HG03139 (cell line): ENCODE data around the gene SRGAP3.

Experiments
- ATAC-seq: cut with Tn5 transposase; IDR thresholded peaks from one replicate; pipeline ENCODE4 v1.9.1; 2021; ENCODE audit not compliant: unreplicated experiment

Gene SRGAP3

DNA sequence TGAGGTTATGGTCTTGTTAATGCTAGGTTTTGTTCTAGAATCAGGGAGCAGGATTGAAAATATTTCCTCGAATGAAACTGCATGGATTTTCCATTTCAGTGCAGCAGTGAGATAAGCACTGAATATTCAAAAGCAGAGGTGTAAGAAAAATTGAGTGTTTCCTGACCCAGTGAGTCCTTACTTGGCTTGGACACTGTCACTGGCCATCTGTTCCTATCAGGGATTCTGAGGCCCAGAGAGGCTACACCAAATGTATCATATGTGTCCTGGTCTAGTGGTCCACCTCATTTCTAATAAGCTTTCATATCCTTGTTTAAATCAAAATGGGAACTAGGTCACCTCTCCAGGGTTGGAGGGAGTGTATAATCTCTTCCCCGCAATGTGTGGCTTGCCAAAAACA lies 225.1 kb downstream of the SRGAP3 start:
- no peak for ATAC-seq

DNA sequence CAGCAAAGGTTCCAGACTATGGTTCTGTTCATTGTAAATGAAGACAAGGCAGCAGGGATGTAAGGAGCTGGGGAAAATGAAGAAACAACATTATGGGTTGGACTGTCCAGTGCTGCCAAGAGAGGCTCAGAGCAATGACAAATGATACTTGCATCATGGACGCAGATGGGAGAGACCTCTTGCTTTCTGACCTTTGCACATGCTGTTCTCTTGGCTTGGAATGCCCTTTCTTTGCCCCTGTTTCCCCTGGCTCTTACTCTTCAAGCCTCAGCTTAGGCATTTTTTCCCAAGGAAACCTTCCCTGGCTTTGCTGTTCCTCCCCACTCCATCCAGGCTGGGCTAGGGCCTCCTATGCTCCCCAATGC lies 226.2 kb downstream of the SRGAP3 start:
- ATAC-seq = no peak

DNA sequence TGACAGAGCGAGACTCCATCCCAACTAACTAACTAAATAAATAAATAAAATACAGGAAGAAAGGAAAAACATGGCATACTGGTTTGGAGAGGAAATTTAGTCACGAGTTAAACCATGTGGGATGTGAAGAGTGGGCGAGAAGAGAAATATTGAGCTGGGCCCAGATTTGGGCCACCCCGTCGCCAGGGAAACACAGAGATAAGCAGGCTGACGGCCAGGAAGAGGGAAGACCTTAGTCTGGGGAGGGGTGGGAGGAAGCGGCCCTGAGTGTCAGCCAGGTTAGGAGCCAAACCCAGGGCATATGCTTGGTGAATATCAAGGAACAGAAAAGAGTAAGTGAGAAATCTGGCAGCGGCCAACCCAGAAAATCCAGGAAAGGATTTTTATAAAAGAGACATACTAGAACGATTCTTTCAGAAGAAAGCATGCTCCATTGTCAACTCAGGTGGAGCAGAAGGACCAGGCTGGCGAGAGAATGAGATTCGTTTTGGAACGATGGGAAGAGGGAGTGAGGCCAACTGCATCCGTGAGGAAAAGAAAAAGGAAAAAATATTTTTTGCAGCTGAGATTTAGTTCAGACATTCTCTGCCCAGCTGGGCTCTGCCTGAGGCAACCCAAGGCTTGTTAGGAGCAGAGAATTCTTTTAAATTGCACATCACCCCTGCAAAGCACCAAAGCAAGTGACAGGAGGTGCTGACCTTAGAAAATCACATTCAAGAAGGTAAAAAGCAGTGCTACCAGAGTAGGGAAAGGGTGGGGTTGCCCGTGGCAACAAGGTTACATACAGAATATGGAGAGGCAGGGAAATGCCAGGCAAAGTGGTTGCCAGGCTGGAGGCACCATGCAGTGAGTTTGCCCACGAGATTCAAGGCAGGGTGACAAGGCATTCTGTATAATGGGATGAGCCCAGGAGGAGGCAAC lies 226.9 kb downstream of the SRGAP3 start:
- no peak for ATAC-seq

GRCh38 chr3:9021271-9022009 lies 228.0 kb downstream of the SRGAP3 start:
- no peak for ATAC-seq

DNA sequence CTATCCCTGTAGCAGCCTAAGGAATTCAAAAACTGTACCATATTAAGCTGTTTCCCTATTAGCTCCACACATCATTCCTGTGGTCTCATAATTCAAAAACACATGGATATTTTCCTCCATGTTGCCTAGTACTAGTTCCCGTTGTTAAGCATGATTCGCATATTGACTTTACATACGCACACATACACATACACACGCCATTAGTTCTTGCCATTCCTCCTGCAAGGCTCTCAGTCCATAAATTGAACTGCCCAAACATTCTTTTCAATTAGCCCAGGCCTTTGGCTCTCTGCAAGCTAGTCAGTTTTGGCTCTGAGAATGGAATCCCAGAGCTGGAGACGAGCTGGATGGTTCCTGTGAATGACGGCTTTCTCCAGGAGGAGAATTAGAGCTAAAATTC lies 229.0 kb downstream of the SRGAP3 start:
- ATAC-seq = no peak

DNA sequence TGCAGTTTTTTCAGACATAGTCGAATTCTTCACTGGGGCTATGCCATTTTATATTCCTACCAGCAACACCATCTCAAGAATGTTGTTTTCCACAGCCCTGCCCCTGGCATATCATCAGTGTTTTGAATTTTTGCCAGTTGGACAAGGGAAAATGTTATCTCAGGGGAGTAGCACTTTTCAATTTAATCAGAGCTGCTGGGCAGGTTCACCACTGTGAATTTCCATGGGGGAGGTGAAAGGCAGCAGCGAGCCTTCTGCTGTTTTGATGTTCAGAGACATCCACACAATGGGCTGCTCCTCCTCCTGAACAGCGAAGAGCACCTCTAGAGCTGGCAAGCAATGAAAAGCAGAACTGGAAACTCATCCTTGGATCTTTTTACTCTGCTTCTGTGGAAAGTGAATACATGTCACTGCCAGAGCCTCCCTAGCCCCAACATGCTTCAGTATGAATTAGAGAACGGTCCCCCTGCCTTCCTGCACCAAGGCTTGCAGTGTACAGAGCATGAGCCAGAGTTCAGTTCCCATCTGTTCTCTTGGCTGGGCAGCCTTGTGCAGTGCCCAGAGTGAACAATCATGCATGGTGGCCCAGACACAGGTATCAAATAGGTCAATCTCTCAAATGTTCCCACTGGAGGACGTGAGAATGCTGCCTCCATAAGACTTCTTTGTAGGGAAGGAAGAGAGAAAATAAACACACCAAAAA lies 230.0 kb downstream of the SRGAP3 start:
- ATAC-seq = no peak

- no peak for ATAC-seq
Measured at GRCh38 chr3:9015250-9015649, 234.2 kb downstream of the SRGAP3 start.

GRCh38 chr3:9013782-9014563 lies 235.5 kb downstream of the SRGAP3 start:
- no peak for ATAC-seq

- ATAC-seq = no peak
Measured at GRCh38 chr3:9012521-9012920, 236.9 kb downstream of the SRGAP3 start.

DNA sequence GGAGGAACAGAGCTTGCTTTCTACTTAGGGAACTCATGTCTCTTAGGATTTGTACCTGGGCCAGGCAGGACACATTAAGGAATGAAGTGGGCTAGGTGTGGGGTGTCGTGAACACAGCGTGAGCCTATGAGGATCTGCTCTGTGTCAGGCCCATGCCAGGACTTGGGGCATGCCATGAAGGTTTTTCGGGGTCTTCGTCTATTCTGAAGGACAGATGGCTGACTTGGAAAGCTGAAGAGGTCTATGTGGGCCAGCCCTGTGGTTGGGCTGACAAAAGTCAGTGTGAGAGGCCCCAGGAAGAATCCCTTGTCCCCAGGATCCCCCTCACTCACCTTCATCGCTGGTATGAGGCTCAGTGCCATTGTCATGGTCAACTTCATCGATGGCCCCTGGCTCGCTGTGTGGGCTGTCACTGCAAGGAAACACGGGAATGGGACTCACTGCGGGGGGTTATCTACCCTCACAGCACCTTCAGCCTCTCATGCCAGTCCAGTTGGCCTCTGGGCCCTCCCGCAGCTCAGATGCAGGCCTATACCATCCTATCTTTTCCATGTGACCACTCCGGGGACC lies 239.4 kb downstream of the SRGAP3 start:
- ATAC-seq = no peak

GRCh38 chr3:9008550-9009255 lies 240.7 kb downstream of the SRGAP3 start:
- no peak for ATAC-seq

DNA sequence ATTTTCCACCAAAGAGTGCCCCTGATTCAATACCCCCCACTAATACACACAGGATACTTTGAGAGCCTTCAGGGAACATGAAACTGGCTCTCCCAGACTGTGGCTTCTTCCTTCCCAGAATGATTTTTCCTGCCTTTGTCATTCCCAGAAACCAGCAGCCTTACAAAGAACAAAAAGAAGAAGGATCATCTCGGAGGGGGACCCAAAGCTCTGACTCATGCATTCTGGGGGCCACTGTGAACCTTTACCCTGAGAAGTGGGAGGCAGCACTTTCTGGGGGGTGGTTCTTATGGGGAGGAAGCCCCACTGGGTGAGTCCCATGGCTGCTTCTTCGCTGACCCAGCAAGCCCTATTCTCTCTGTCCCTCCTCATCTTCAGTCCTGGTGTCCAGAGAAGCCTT lies 241.5 kb downstream of the SRGAP3 start:
- no peak for ATAC-seq

GRCh38 chr3:9007213-9007612 lies 242.2 kb downstream of the SRGAP3 start:
- no peak for ATAC-seq

- no peak for ATAC-seq
Measured at GRCh38 chr3:9000041-9000440, 249.4 kb downstream of the SRGAP3 start.

DNA sequence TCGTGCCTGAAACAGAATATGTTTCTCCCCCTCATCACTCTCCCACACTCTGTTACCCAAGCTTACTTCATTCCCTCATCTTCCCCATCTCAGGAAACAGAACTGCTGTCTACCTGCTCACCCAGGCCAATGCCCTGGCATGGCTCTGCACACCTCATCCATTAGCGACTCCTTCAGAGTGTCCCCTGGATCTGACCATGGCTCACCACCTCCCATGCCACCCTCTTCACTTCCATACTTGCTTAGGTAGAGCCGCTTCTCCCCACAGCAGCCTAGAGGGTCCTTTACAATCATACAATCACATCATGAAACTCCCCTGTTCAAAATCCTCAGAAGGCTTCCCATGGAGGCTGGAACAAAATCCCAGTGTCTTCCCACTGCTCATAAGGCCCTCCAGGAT lies 252.3 kb downstream of the SRGAP3 start:
- no peak for ATAC-seq

DNA sequence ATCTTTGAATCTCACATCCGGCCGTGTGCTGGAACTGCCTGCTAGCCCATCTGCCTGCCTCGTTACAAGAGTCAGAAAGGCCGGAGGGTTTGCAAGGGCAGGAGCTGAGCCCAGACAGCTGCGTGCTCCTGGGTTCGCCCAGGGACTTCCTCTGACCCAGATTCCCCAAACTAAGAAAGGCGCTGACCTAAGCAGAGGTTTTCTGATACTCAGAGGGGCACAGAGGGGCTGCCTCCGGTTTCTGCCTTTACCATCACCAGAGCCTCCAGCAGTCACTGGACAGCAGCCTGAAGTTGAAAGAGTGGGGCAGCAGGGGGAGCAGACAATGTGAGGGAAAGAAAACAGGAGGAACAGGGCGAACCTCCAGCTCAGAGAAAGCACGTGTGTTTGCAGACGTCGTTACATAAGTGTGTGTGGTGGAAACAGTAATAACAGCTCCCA lies 252.7 kb downstream of the SRGAP3 start:
- no peak for ATAC-seq

DNA sequence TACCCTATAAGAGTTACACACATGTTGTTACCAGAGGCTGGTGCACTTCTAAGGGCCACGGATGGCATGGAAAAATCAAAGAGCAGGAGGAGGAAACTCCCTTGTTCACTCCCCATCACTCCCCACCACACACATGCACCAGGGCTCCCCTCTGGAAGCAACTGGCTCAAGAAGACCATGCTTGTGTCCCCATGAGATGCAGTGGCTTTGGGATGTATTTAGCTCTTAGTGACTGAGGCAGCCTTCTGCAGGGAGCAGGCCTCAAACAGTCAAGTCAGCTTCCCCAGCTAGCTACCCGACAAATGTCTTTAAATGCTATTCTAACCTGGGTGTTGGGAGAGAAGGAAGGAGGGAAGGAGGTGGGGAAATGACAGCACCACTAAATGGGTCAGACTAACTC lies 253.2 kb downstream of the SRGAP3 start:
- ATAC-seq = no peak

GRCh38 chr3:8994226-8994625 lies 255.2 kb downstream of the SRGAP3 start:
- ATAC-seq = no peak

- no peak for ATAC-seq
Measured at GRCh38 chr3:8993331-8993730, 256.1 kb downstream of the SRGAP3 start.

DNA sequence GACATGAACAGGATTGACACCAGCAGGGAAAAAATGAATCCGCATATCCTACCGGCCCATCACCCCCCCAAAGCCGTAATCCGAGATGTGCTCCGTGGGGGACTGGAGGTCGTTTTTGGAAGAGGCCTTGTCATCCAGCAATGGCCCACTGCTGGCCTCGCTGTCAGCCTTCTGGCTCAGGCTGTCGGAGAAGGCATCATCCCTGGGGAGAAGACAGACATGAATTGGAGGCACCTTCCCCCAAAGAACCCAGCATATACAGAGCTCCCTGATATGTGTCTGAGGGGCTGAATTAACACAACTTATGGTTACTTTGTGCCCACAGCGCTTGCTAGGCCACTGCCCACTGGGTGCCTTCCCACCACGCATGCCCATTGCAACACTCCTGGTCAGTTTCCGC lies 256.6 kb downstream of the SRGAP3 start:
- ATAC-seq = no peak
